H1 (cell line): ENCODE results near the gene CALD1. TPM values are rescaled to one million over a fixed set of nuclear protein-coding genes. Genes with fewer than 3 reads are reported as not detected.

Experiments used
- CTCF ChIA-PET: fragments of 300-600 bp; sonication (Branson Sonifier 250); formaldehyde crosslinking; loops from one replicate; lab custom pipeline; 2021; ENCODE audit not compliant: partially characterized antibody; lab: Charles Lee
- POLR2A ChIA-PET: fragments of 300-600 bp; sonication (Branson Sonifier 250); formaldehyde crosslinking; loops from one replicate; lab custom pipeline; 2021; ENCODE audit warnings: inconsistent platforms; ENCODE audit not compliant: partially characterized antibody; lab: Charles Lee
- DNase-seq, 2 experiments: peaks; one replicate each; pipeline versions ENCODE4 v3.0.0 to v3.0.0-alpha.2; 2010 to 2022; ENCODE audit warnings: low spot score in 2 of 2, low read depth in 1 of 2, mixed read lengths in 1 of 2
- FAIRE-seq: peaks from 2 replicates; lab custom pipeline; 2011; peaks lifted over from hg19 to GRCh38; lab: Jason Lieb, UNC
- H2AFZ ChIP-seq: 2 replicates; pipeline ENCODE4 v1.8.1; 2012; ENCODE audit warnings: low read length, inconsistent platforms
- H2AK5ac ChIP-seq: 2 replicates; pipeline ENCODE4 v1.6.1; 2013; ENCODE audit warnings: low read depth, low read length
- H2BK120ac ChIP-seq: replicated peaks from 2 replicates; pipeline ENCODE3; 2013; ENCODE audit warnings: low read depth, low read length, inconsistent platforms
- H2BK12ac ChIP-seq: 2 replicates; pipeline ENCODE4 v1.6.1; 2013; ENCODE audit warnings: low read depth, low read length
- H2BK15ac ChIP-seq: 2 replicates; pipeline ENCODE4 v1.6.1; 2013; ENCODE audit warnings: low read length
- H2BK20ac ChIP-seq: 2 replicates; pipeline ENCODE4 v1.6.1; 2013; ENCODE audit warnings: low read length
- H2BK5ac ChIP-seq: 2 replicates; pipeline ENCODE4 v1.6.1; 2013; ENCODE audit warnings: low read depth, low read length
- H3K14ac ChIP-seq: 2 replicates; pipeline ENCODE4 v1.6.1; 2013; ENCODE audit warnings: inconsistent platforms; ENCODE audit not compliant: insufficient read length
- H3K18ac ChIP-seq: 2 replicates; pipeline ENCODE4 v1.6.1; 2013; ENCODE audit warnings: low read length; ENCODE audit errors: extremely low read depth
- H3K23ac ChIP-seq: 2 replicates; pipeline ENCODE4 v1.6.1; 2013; ENCODE audit warnings: inconsistent platforms; ENCODE audit not compliant: insufficient read length
- H3K23me2 ChIP-seq: 2 replicates; pipeline ENCODE4 v1.6.1; 2013; ENCODE audit warnings: low read depth, low read length
- H3K27ac ChIP-seq: 2 replicates; pipeline ENCODE4 v1.6.1; 2011; ENCODE audit warnings: low read depth, low read length, inconsistent platforms
- H3K27me3 ChIP-seq, 4 experiments: replicated peaks in 1 of 4; 1 replicate in 1 of 4; 2 replicates in 3 of 4; pipeline versions ENCODE4 v1.6.1 to v1.8.1; 2011 to 2013; ENCODE audit warnings: low read length in 3 of 4, mild to moderate bottlenecking in 3 of 4, inconsistent platforms in 2 of 4, mixed read lengths in 2 of 4, moderate library complexity in 1 of 4; ENCODE audit not compliant: control insufficient read depth in 3 of 4, insufficient read depth in 3 of 4; ENCODE audit errors: extremely low read depth in 1 of 4
- H3K36me3 ChIP-seq, 4 experiments: 2 replicates each; pipeline versions ENCODE4 v1.6.1 to v1.8.1; 2011 to 2013; ENCODE audit warnings: mild to moderate bottlenecking in 4 of 4, low read length in 3 of 4, moderate library complexity in 2 of 4, control low read depth in 1 of 4, inconsistent platforms in 1 of 4; ENCODE audit not compliant: insufficient read depth in 4 of 4, control insufficient read depth in 2 of 4
- H3K4ac ChIP-seq: replicated peaks from 2 replicates; pipeline ENCODE3; 2013; ENCODE audit warnings: low read length, low read depth, mixed read lengths, inconsistent platforms; ENCODE audit not compliant: insufficient read length
- H3K4me1 ChIP-seq, 4 experiments: replicated peaks in 1 of 4; 1 replicate in 1 of 4; 2 replicates in 3 of 4; pipeline versions ENCODE4 v1.6.1 to v1.8.1; 2011 to 2013; ENCODE audit warnings: low read length in 3 of 4, inconsistent platforms in 2 of 4, mixed read lengths in 1 of 4; ENCODE audit not compliant: insufficient read depth in 4 of 4, control insufficient read depth in 3 of 4
- H3K4me2 ChIP-seq, 2 experiments: 2 replicates each; pipeline versions ENCODE4 v1.6.1 to v1.8.1; 2011 to 2013; ENCODE audit warnings: low read depth in 2 of 2, low read length in 2 of 2, control low read depth in 1 of 2, inconsistent platforms in 1 of 2, mild to moderate bottlenecking in 1 of 2; ENCODE audit not compliant: insufficient read depth in 1 of 2
- H3K4me3 ChIP-seq, 4 experiments: fragments of 200-600, 300-600 bp in 1 of 4; sonication (generic), shearing (Covaris generic), sonication (Bioruptor Twin) in 1 of 4; 2 replicates each; pipeline versions ENCODE4 v1.5.1 to v1.8.1; 2011 to 2016; ENCODE audit warnings: low read length in 4 of 4, low read depth in 3 of 4, control low read depth in 2 of 4, inconsistent platforms in 2 of 4, mild to moderate bottlenecking in 2 of 4, mixed read lengths in 1 of 4, moderate library complexity in 1 of 4; ENCODE audit not compliant: insufficient read depth in 2 of 4; ENCODE audit errors: extremely low read depth in 1 of 4
- H3K56ac ChIP-seq: replicated peaks from 2 replicates; pipeline ENCODE3; 2013; ENCODE audit warnings: low read depth, mild to moderate bottlenecking, mixed read lengths, low read length, inconsistent platforms; ENCODE audit not compliant: insufficient read length
- H3K79me1 ChIP-seq: 2 replicates; pipeline ENCODE4 v1.6.1; 2013; ENCODE audit warnings: low read depth, low read length, control low read depth
- H3K79me2 ChIP-seq, 2 experiments: 2 replicates each; pipeline versions ENCODE4 v1.6.1 to v1.8.1; 2012 to 2013; ENCODE audit warnings: low read length in 2 of 2, mild to moderate bottlenecking in 2 of 2, inconsistent platforms in 1 of 2; ENCODE audit not compliant: insufficient read depth in 2 of 2, control insufficient read depth in 1 of 2
- H3K9ac ChIP-seq, 4 experiments: replicated peaks in 1 of 4; 1 replicate in 1 of 4; 2 replicates in 3 of 4; pipeline versions ENCODE4 v1.6.1 to v1.8.1; 2011 to 2013; ENCODE audit warnings: low read depth in 3 of 4, low read length in 3 of 4, control low read depth in 2 of 4, mild to moderate bottlenecking in 2 of 4, moderate library complexity in 2 of 4, inconsistent platforms in 1 of 4; ENCODE audit errors: extremely low read depth in 1 of 4
- H3K9me3 ChIP-seq, 2 experiments: 2 replicates each; pipeline versions ENCODE4 v1.6.1 to v1.8.1; 2012 to 2013; ENCODE audit warnings: mild to moderate bottlenecking in 2 of 2, moderate library complexity in 2 of 2, control low read depth in 1 of 2, inconsistent platforms in 1 of 2, low read depth in 1 of 2, low read length in 1 of 2, mixed read lengths in 1 of 2; ENCODE audit not compliant: insufficient read depth in 2 of 2
- H4K20me1 ChIP-seq, 2 experiments: replicated peaks in 1 of 2; 2 replicates each; pipeline versions ENCODE3 to v1.8.1; 2011 to 2013; ENCODE audit warnings: inconsistent platforms in 2 of 2, low read length in 2 of 2, mild to moderate bottlenecking in 1 of 2; ENCODE audit not compliant: insufficient read depth in 2 of 2, control insufficient read depth in 1 of 2
- H4K5ac ChIP-seq: 2 replicates; pipeline ENCODE4 v1.6.1; 2013; ENCODE audit warnings: low read length, low read depth, mixed read lengths, inconsistent platforms; ENCODE audit not compliant: insufficient read length
- H4K8ac ChIP-seq: 2 replicates; pipeline ENCODE4 v1.8.0; 2013; ENCODE audit warnings: mild to moderate bottlenecking, moderate library complexity, low read length, inconsistent platforms; ENCODE audit not compliant: insufficient read depth; ENCODE audit errors: extremely low read depth
- H4K91ac ChIP-seq: replicated peaks from 2 replicates; pipeline ENCODE3; 2013; ENCODE audit warnings: low read length, mixed read lengths, inconsistent platforms; ENCODE audit not compliant: insufficient read length
- BCL11A ChIP-seq, 2 experiments: IDR thresholded peaks; one replicate each; pipeline ENCODE4 v1.6.1; 2011; ENCODE audit warnings: low read depth in 2 of 2, low read length in 2 of 2, mild to moderate bottlenecking in 2 of 2
- GABPA ChIP-seq: IDR thresholded peaks from 2 replicates; pipeline ENCODE4 v1.6.1; 2011; ENCODE audit warnings: mild to moderate bottlenecking, low read length, moderate library complexity, borderline replicate concordance; ENCODE audit not compliant: insufficient read depth
- GTF2F1 ChIP-seq: IDR thresholded peaks from 2 replicates; pipeline ENCODE4 v1.6.1; 2012; ENCODE audit warnings: low read depth, low read length, improper control_type of control experiment, borderline replicate concordance
- KDM4A ChIP-seq: IDR thresholded peaks from one replicate; pipeline ENCODE4 v1.7.1; 2012; ENCODE audit warnings: low read depth, mild to moderate bottlenecking, moderate library complexity, low read length, inconsistent platforms; ENCODE audit not compliant: severe bottlenecking
- NRF1 ChIP-seq: IDR thresholded peaks from 2 replicates; pipeline ENCODE4 v1.6.1; 2011; ENCODE audit warnings: mild to moderate bottlenecking, low read depth, low read length, improper control_type of control experiment
- POLR2AphosphoS5 ChIP-seq: IDR thresholded peaks from 2 replicates; pipeline ENCODE4 v1.6.1; 2011; ENCODE audit warnings: low read depth, low read length
- RFX5 ChIP-seq: IDR thresholded peaks from 2 replicates; pipeline ENCODE4 v1.6.1; 2011; ENCODE audit warnings: low read depth, low read length, improper control_type of control experiment, borderline replicate concordance
- RXRA ChIP-seq: IDR thresholded peaks from 2 replicates; pipeline ENCODE4 v1.6.1; 2011; ENCODE audit warnings: low read depth, mild to moderate bottlenecking, low read length, moderate library complexity; ENCODE audit not compliant: insufficient read depth
- SAP30 ChIP-seq: fragments of 300-600 bp; sonication (generic); IDR thresholded peaks from 2 replicates; pipeline ENCODE4 v1.7.1; 2012; ENCODE audit warnings: low read length, moderate library complexity, mild to moderate bottlenecking, inconsistent platforms; ENCODE audit not compliant: insufficient read depth, insufficient replicate concordance
- SIN3A ChIP-seq, 2 experiments: IDR thresholded peaks in 1 of 2; conservative IDR thresholded peaks in 1 of 2; 2 replicates each; pipeline ENCODE4 v1.6.1; 2011 to 2012; ENCODE audit warnings: low read length in 2 of 2, improper control_type of control experiment in 1 of 2, low read depth in 1 of 2, mild to moderate bottlenecking in 1 of 2
- SP4 ChIP-seq: IDR thresholded peaks from 2 replicates; pipeline ENCODE4 v1.6.1; 2012; ENCODE audit warnings: low read length, inconsistent platforms
- SUZ12 ChIP-seq: fragments of 200-600 bp; sonication (generic); IDR thresholded peaks from 2 replicates; pipeline ENCODE4 v1.6.1; 2012; ENCODE audit warnings: mild to moderate bottlenecking, inconsistent platforms, low read length, moderate library complexity, mixed read lengths
- ZNF274 ChIP-seq: IDR thresholded peaks from 2 replicates; pipeline ENCODE4 v1.7.0; 2012; ENCODE audit warnings: low read length, borderline replicate concordance; ENCODE audit errors: extremely low read depth
- WGBS, 2 experiments: shearing (Covaris generic) in 1 of 2; methylation state at CpG; one replicate each; pipeline versions ENCODE4 v1.1.6 to v1.1.7; 2013 to 2015; ENCODE audit warnings: low lambda C conversion rate in 2 of 2, mixed read lengths in 2 of 2, inconsistent platforms in 1 of 2, low coverage in 1 of 2, missing lambda C conversion rate in 1 of 2; ENCODE audit not compliant: insufficient replicate concordance in 2 of 2, insufficient coverage in 1 of 2, insufficient read length in 1 of 2; ENCODE audit errors: extremely low coverage in 1 of 2, missing lambda C conversion rate in 1 of 2; 5-methylcytosine and 5-hydroxymethylcytosine counted together
- polyA plus RNA-seq, 7 experiments: library from polyadenylated mRNA; depleted of rRNA in 3 of 7; stranded (reverse) in 5 of 7; unstranded in 2 of 7; fragments of >200 nt in 5 of 7; fragments of 200-250 nt in 2 of 7; gene quantifications; 1 replicate in 5 of 7; 2 replicates in 1 of 7; 4 replicates in 1 of 7; pipeline versions ENCODE4 v1.2.1 to v1.2.3, GENCODE V29; 2011 to 2013; ENCODE audit warnings: missing spikeins in 2 of 7, mixed read lengths in 2 of 7
- total RNA-seq: library from RNA; stranded (reverse); fragmentation: NEBNext Ultra II Directional; extraction: Animal tissue kit (Norgen Biotek cat#: 25700); gene quantifications from 2 replicates; pipeline ENCODE4 v1.2.1, GENCODE V29; 2021
- TF ChIP-seq, protein P1 (sequence below): IDR thresholded peaks from 2 replicates; pipeline ENCODE4 v1.6.1; 2012; ENCODE audit warnings: inconsistent platforms

CALD1 gene
- total and polyA plus RNA-seq, 2 of the 8 experiments (the other 6 are each of a cell fraction or from before 2014, with no cell fraction given): 34.3 to 177 TPM

DNA sequence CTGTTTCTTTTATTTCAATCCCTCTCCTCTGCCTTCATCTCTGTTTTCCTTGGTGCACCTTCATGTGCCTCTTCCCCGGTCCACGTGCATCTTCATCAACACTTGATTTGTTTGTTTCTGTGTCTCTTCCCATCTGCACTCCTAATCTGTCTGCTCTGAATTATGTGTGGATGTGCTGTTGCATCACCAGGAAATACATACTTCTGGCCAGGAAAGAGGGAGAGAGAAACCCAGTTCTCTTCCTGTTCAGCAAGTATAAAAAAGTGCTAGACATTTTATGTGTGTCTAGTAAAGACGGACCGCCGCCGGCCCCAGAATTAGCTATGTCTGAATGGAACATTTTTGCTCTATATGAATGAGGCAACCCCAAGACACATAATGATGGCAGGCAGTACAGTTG, 93.8 kb downstream of the CALD1 start:
- POLR2A ChIA-PET: no interaction called here
- TF ChIP-seq POLR2AphosphoS5 (no peak), BCL11A (IDR thresholded peaks at IDR 0.05; ENCODE audit: low read depth in 2 of 2, low read length in 2 of 2) (no peak), ZNF274 (no peak), RXRA (no peak), RFX5 (no peak), KDM4A (no peak), GTF2F1 (no peak), SAP30 (no peak), NRF1 (no peak), SIN3A (conservative IDR thresholded peaks at IDR 0.05 in 1 of 2, IDR thresholded peaks at IDR 0.05 in 1 of 2; ENCODE audit: low read depth in 1 of 2, low read length in 2 of 2) (no peak), SP4 (no peak), SUZ12 (no peak), GABPA (no peak)
- TF ChIP-seq, protein P1, sequence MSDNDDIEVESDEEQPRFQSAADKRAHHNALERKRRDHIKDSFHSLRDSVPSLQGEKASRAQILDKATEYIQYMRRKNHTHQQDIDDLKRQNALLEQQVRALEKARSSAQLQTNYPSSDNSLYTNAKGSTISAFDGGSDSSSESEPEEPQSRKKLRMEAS: no peak

More for the DNA sequence above, 93.8 kb downstream of the CALD1 start:
- Histone ChIP-seq H3K79me2 (no peaks in the 10 kb centered on the region), H4K8ac (no peak overlapping the region), H3K27me3 (peaks cover 0 to 1% (median 0%) of the 10 kb centered on the region in 4 experiments; a peak in 1 of 7 replicates), H3K4me1 (0 out of 7 replicates have a peak, but pooled peaks cover 0 to 4% (median 0%) of the 10 kb centered on the region in 4 experiments), H3K4me2 (no peak overlapping the region), H3K4ac (no peak overlapping the region), H2AFZ (no peak overlapping the region), H2AK5ac (no peak overlapping the region), H3K18ac (no peak overlapping the region), H3K4me3 (no peak overlapping the region), H3K9ac (no peak overlapping the region), H3K14ac (no peak overlapping the region), H3K23me2 (no peaks in the 10 kb centered on the region), H3K27ac (no peak overlapping the region), H3K79me1 (no peaks in the 10 kb centered on the region), H4K20me1 (no peaks in the 10 kb centered on the region), H3K56ac (no peak overlapping the region), H3K23ac (no peak overlapping the region), H3K9me3 (no peaks in the 10 kb centered on the region), H2BK20ac (no peak overlapping the region), H2BK12ac (no peak overlapping the region), H4K91ac (no peak overlapping the region), H3K36me3 (no peaks in the 10 kb centered on the region; a peak in 2 of 8 replicates), H2BK5ac (no peak overlapping the region), H2BK15ac (no peak overlapping the region), H4K5ac (no peak overlapping the region), H2BK120ac (no peak overlapping the region)
- CTCF ChIA-PET: interaction anchor here (3.0 kb wide), 1 partner anchor 15 kb away, joined by 10 read pairs; no protein-coding TSS in a partner anchor
- DNase-seq (no peak), FAIRE-seq (no peak)
- 94% methylated on average over 6 of the region's 6 CpGs; no CpG with 5 or more reads in 1 of the 2 experiments for WGBS, 2 experiments
